Dermis blood vessel endothelial cell (primary cell): ENCODE results near the gene IFNG. TPM values are rescaled to one million over a fixed set of nuclear protein-coding genes. Genes with fewer than 3 reads are reported as not detected.

Experiments
- DNase-seq: peaks from one replicate; pipeline ENCODE4 v3.0.0; 2010
- total RNA-seq: library from RNA; depleted of rRNA; stranded (reverse); fragments of >200 nt; gene quantifications from 2 replicates; pipeline ENCODE4 v1.2.3, GENCODE V29; 2014

IFNG gene
- total RNA-seq, 1 donor from 2014 or later = not detected

DNA sequence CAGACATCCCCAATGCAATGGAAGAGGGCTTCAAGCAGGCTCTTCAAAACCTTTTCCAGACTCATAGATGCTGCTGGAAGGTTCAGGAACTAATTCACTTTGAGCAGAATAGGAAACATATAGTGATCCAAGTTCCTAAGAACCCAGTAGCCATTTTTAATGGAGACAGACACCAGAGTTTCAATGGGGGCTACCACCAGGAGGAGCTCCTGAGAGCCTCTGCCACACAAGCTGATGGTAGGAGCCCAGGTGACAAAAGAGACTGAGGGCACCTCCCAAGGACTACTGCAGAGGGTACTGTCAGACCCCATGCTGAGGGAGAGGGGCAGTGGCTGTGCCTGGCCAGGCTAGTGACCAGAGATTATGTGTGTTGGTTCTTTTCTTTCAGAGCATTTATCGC lies 45.9 kb downstream of the IFNG start:
- no peak for DNase-seq

- no peak for DNase-seq
Measured at GRCh38 chr12:68111995-68112394, 47.5 kb downstream of the IFNG start.

- DNase-seq = no peak
Measured at GRCh38 chr12:68109444-68110217, 49.9 kb downstream of the IFNG start.

GRCh38 chr12:68109001-68109400 lies 50.5 kb downstream of the IFNG start:
- no peak for DNase-seq

DNA sequence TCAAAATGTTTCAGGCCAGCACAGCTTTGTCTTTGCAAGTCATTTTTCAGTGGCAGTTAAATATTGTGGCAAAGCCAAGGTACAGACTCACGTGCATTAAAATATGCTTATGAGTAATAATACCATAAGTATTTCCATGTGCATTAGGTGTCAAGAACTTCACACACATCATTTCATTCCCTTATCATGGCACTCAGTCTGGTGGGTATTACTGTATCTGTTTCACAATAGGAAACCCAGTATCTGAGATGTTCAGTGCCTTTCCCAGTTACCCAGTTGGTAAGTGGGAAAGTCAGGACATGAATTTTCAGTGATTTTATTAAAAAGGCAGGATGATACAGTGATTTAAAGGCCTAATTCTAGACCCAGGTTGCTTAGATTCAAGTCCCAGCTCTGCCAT lies 52.9 kb downstream of the IFNG start:
- DNase-seq = no peak

DNA sequence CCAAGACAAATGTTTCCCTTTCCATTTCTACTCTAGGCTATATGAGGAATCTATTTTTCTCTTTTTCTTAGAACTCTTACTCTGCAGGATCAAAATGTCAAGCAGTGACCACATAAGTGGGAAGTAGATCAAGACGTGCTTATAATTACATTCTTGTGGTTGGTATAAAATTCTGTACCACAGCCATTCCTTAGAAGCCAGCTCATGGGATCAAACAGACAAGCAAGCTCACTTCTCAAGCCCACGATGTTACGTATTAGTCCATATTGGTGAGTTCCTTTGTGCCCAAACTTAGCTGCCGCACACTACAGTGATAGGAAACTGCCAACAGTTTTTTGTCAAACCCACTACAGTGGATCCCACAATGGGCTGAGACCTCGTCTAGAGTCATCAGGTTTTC lies 53.4 kb downstream of the IFNG start:
- no peak for DNase-seq

Other genes with a start within 250 kb of the IFNG start
- not detected in 2 replicates for gene IFNG-AS1, start 170.3 kb downstream of the IFNG start, total RNA-seq
- gene IL26, start 66.1 kb upstream of the IFNG start, total RNA-seq = not detected in 2 replicates
- not detected in 2 replicates for gene IL22, start 93.9 kb upstream of the IFNG start, total RNA-seq
- 9.7 and 11.1 TPM in 2 replicates for gene MDM1, start 172.6 kb upstream of the IFNG start, total RNA-seq